Suppressor macrophage treated with lipopolysaccharide for 1 hour (primary cell): ENCODE measurements around the gene C10orf62.

Experiments
- DNase-seq, 3 donors: peaks; one replicate each; pipeline ENCODE4 v3.0.0-alpha.2; 2020 to 2022

Gene C10orf62

DNA sequence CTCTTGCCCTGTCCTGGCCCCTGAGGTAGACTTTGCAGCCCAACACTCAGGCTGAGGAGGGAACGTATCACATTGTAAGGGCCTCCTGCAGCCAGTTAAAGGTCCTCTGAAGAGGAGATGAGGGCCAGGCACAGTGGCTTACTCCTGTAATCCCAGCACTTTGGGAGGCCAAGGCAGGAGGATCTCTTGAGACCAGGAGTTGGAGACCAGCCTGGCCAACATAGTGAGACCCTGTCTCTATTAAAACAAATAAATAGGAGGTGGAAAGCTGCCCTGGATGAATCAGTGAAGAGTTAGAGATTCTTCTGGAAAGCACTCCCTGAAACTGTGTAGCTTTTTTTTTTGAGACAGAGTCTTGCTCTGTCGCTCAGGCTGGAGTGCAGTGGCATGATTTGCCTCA, 2.3 kb upstream of the C10orf62 start:
- no peak for DNase-seq

DNA sequence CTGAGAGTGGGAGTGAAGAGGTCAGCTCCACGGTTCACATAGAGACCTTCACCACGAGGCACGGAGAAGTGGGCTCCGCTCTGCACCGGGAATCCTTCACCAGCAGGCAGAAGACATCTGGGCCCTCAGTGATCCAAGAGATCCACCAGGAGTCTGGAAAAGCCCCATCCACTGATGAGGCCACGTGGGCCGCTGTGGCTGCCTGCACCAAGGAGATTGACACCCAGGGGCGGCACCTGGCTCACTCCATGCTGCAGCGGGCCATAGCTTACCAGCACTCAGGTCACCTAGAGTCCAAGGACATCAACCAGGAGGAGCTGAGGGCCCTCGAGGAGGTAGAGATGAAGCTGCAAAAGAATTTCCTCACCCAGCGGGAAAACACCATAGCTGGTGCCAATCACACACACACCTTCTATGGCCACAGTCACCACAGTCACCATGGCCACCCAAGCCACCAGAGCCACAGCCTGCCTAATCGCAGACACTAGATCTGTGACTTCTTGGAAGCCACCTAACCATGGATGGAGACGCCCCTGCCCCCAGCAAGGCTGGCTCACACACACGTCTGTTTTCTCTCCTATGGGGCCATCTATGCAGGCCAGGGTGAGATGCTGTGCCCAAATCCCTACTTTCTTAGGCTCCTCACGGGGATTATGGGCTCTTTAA, 694 bp downstream of the C10orf62 start:
- DNase-seq = no peak

DNA sequence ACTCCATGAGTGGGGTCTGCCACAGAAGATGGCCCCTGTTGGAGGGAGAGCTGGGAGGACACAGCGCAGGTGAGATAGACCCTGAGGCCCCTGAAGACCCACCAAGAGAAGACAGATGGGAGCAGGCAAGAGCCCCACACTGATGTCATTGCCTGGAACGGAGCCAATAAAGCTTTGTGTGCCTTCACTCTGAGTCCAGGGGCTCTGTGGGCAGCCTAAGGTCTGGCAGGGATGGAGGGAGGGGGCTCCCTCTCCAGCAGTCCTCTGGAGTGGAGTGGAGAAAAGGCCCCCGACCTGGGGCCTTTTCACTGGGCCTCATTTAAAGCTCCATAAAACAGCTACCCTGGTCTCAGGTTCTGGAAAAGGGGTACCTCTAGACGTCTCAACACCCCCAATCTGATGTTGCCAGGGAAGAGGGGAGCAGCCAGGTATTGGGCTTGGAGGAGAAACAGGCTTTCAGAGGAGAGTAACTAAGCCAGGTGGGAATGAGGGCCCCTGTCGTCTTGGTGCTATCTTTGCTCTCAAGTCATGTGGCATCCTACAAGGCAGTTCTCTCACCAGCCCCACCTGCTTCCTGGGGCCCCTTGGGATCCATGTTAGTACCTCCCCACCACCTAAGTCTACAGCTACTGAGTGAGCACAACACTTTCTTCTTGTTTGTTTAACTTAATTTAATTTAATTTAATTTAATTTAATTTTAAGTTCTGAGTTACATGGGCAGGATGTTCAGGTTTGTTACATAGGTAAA, 1.4 kb downstream of the C10orf62 start:
- no peak for DNase-seq

DNA sequence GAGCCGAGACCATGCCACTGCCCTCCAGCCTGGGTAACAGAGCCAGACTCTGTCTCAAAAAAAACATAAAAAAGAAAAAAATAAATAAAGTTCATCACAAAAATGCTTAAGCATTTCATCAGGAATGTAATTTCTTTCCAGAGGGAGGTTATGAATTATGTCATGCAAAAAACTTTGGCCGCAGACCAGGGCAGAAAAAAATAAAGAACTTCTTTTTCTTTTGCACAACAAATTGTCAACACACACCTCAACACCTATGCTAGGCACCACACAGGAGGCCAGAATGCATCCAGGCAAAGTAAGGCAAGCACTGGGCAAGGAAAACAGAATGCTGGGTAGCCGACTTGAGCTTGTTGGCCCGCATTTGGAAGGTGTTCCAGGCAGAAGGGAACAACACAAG, 3.9 kb downstream of the C10orf62 start:
- DNase-seq = no peak

DNA sequence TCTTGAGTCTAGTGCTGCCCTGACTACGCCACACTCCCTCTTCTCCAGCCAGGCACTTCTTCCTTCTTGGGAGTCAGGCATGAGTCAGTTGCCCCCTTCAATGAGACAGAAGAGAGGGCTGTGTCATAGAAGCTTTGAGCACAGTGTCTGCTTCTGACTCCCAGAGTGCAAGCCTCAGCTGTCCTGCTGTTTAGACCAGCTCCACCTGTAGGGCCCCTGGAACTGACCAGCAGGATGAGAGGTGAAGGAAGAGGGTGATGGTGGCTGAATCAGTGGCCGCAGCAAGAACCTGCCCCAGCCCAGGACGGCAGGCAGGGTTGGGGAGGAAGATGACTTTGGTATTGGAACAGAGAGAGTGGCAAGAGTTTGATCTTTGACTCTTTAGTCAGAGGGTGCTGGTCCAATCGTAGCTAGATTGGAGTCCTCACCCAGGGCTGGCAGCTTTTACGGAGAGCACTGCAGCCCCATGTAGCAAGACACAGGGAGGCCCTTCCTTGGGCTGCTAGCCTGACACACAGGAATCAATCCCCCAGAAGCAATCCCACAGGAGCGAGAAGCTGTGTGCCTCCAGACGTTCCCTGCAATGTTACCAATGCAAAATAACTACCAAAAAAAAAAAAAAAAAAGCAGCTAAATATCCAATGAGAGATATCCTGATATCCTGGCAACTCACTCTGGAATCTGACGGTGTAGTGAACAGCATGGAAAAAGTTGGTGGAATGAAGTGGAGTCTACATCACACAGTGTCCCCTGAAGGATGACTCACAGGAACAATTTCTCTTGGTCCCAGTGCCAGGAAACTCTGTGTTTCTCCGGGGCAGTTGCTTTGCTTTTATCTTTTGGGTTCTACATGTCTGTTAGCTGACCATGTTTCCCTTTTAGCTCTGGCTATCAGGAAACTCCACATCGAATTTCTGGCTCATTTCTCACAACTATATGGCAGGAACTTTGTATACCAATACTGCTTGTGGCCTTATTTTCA, 6.9 kb downstream of the C10orf62 start:
- DNase-seq = peak; percentile 64 to 76 (median 71)

DNA sequence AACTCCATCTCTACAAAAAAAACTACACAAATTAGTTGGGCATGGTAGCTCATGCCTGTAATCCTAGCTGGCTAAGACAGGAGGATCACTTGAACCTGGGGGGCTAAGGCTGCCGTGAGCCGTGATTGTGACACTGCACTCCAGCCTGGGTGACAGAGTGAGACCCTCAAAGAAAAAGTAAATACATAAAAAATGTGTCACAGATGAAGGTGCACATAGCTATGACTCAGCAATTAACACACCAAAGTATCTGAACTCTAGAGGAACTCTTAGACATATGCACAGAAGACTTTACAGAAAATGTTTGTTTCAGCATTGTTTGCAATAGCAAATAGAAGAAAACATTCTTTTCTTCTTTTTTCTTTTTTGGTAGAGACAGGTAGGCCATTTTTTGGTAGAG, 8.3 kb downstream of the C10orf62 start:
- DNase-seq = no peak

DNA sequence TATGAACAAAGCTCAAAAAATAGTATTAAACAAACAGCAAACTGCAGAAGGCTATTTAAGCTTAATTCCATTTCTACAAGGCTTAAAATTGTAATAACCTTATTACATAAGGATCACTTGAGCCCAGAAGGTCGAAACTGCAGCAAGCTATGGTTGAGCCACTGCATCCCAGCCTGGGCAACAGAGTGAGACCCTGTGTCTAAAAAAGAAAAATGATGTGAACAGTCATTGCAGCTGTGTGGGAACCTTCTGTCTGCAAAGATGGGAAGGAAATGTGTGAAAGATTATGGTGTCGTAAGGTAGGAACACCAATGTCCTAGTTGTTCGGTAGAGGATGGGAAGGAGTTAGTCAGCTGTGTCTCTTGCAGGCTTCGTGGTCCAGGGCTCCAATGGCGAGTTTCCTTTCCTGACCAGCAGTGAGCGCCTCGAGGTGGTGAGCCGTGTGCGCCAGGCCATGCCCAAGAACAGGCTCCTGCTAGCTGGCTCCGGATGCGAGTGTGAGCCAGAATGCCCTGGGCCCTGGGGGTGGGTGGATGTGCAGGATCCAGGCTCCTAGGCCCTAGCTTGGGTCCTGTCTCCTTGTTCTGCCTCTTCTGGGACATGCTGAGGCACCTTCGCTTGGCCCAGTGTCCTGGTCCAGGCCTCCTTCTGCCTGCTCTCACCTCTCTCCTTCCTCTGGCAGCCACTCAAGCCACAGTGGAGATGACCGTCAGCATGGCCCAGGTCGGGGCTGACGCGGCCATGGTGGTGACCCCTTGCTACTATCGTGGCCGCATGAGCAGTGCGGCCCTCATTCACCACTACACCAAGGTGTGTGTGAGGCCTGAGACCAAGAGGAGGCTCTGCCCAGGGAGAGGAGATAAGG, 9.1 kb downstream of the C10orf62 start:
- DNase-seq = no peak

DNA sequence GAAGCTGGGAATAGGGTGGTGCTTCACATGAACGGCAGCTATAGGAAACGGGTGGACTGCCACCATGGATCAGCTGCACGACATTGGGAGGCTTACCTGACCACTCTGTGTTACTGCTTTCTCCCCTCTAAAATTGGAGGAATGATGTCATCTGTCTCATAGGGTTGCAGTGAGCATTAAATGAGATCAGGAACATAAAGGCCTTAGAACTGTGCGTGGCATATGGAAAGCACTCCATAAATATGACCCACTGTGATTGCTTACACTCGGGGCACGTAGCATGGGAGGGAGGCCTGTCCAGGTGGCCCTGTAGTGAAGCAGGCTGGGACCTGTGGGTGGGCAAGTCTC, 9.7 kb downstream of the C10orf62 start:
- no peak for DNase-seq

DNA sequence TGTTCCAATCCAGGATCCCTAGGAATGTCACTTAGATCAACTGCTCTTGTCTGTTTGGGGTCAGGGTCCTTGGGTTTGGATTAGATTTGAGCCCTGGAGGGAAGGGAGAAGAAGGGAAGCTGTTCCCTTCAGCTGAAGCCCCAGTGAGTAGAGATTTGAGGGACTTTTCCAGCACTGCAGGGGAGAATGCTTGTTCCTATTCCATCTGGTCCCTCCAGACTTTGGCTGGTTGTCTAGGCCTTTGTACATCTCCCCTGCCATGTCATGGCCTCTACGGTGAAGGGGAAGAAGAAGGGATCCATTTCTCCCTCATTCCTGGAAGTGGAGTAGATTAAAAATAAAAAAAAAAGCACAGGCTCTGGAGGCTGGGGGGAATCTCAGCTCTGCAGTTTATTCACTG, 11.1 kb downstream of the C10orf62 start:
- DNase-seq = no peak

DNA sequence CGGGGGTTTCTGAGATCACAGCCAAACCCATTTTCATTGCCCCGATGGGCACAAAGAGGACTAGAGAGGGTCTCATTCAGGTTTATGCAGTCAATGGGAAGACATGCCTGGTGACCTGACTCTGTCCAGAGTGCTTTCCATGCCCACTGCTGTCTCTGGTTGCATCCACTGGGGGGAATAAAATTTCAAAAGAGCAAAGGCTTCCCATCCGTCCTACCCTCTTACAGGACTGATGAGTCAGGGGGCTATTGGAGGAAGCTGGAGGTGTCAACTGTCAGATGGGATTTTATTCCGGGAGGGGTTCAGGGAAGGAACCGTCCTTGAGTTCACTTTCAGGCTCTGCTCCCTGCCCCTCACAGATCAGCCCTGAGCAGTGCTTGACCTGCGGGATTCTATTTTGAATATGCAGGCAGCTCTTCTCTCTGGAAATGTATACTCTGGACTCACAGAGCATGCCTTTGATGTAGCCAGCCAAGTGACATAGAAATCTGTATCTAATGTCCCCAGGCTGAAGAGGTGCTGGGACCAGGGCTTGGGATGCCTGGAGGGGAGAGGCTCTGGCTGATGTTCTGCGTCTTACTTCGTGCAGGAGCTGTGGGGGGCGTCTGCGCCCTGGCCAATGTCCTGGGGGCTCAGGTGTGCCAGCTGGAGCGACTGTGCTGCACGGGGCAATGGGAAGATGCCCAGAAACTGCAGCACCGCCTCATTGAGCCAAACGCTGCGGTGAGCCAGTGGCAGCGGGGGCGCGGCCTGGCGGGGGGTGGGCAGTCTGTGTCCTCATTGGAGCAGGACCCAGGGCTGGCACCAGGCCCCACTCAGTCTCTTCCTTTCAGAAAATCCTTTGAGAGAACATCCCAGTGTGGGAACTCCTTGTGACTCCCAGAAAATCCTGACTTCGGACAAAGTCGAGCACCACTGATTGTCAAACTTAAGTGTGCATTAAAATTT, 12.0 kb downstream of the C10orf62 start:
- DNase-seq = no peak

DNA sequence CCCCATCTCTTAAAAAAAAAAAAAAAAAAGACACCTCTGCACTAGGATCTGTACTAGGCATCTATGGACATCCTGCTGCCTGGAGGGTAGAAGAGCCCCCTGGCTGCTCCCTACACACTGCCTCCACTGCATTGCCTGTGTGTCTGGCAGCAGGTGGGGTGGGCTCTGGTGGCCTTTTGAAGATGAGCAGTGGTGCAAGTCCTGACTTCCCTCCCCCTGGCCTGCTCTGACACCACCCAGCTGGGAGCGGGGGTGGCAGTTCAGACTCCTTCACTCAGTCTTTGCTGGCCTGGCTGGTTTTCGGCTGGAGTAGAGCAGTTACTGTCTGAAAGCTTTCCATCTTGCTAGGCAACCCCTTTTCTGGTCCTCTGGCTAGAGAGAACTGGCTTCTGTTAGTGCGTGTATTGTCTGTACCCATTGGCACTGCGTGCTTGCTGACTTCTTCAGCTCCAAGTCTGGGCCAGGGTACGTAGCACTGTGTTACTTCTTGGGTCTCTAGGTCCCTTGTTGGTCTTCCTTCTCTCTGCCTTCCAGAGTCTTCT, 17.6 kb downstream of the C10orf62 start:
- DNase-seq = no peak

DNA sequence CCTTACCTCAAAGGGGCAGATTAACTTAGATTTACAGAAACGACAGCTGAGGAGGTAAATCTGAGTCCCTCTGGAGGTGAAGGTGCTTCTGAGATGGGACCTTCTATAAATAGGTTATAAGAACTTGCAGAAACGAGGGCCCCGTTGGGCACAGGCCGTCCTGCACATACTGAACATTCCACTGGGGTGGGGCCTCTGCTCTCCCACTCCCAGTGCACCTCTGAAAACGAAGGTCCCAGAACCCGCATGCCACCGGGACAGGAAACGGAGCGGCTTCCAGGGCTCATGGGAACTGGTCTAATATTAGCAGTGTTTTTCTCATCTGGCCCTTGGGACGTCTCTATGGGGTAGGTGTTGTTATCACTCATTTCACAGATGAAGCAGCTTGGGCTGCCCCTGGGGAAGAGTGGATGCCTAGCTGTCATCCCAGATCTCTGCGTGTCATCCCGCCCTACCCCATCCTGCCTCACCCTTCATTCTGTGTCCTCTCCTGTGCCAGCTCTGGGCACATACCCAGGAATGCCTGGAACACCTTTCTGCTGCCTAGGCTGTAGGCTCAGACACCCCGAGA, 19.6 kb downstream of the C10orf62 start:
- no peak for DNase-seq

DNA sequence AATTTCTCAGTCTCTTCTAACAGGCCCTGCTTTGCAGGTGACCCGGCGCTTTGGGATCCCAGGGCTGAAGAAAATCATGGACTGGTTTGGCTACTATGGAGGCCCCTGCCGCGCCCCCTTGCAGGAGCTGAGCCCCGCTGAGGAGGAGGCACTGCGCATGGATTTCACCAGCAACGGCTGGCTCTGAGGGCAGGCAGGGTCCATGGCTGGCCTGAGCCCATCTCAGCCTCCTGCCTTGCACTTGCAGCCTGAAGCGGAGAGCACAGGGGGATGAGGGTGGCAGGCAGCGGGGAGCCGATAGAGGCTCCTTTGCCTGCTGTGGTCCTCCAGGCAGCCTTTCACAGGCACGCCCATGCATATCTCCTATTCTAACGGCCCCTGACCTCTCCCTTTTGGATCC, 22.0 kb downstream of the C10orf62 start:
- no peak for DNase-seq

DNA sequence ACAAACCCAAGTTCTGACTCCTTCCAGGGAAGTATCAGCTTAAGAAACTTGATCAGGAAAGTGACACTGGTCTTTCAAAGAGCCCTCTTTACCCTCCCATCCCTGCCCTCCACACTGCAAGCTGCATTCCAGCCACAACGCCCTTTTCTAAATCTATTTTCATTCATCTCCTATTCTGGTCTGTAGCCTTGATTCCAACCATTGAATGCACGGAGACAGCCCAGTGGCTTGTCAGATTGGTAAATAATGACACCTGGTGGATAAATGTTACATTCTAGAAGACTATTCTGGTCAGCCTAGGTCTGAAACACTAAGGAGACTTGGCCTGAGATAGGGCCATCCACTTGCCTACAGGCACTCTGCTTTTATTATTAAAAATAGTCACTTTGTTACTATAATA, 22.9 kb downstream of the C10orf62 start:
- DNase-seq = peak; percentile 15 to 41 (median 37)

DNA sequence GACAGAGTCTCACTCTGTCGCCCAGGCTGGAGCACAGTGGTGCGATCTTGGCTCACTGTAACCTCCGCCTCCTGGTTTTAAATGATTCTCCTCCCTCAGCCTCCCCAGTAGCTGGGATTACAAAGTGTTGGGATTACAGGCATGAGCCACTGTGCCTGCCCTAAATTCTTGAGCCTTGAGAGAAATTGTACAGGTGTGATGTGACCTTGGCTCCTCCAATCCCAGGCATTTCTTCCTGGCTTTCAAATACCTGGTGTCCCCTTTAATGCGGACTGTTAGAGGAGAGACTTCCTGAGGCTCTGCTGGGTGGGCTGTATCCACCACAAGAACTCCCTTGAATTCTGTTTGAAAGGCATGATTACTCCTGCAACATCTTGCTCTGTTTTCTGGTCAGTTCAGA, 28.8 kb downstream of the C10orf62 start:
- DNase-seq = no peak

DNA sequence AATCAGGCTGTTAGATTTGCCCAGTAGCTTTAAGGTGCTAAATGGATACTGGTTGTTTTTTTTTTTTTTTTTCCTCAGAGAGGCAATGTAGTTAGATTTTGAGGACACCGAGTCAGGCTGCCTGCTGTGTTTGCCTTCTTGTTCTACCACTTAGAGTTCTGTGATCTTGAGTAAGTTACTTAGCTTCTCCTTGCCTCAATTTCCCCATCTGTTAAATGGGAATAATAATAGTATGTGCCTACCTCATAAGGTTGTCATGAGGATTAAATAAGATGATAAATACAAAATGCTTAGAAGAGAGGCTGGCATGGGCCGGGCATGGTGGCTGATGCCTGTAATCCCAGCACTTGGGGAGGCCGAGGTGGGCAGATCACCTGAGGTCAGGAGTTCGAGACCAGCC, 29.2 kb downstream of the C10orf62 start:
- DNase-seq = no peak

DNA sequence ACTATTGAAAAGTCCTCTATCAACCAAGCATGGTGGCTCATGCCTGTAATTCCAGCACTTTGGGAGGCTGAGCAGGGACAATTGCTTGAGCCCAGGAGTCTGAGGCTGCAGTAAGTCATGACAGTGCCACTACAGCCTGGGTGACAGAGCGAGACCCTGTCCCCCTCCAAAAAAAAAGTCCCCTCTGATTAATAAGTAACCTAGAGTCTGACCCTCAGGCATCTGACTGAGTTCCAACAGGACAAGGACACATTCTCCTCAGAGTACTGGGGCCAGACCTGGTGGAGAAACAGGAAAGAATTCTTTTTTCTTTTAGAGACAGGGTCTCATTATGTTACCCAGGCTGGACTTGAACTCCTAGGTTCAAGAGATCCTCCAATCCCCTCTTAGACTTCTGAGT, 33.8 kb downstream of the C10orf62 start:
- no peak for DNase-seq

DNA sequence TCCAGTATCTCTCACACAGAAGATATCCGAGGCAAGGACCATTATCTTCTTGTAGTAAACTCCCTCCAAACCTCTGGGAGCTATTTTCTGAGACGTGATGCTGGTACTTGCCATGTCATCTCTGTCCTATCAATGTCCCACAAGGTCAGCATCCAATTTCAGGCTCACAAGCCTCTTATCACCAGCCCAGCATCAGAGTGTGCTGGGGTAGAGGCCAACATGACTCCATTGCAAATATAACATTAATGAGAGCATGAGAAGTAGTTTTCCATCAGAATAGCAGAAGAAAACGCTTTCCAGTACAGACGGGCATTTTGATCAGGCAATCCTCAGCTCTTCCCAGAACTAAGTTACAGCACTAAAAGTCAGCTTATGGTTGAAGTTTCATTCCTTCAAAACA, 38.2 kb downstream of the C10orf62 start:
- no peak for DNase-seq

DNA sequence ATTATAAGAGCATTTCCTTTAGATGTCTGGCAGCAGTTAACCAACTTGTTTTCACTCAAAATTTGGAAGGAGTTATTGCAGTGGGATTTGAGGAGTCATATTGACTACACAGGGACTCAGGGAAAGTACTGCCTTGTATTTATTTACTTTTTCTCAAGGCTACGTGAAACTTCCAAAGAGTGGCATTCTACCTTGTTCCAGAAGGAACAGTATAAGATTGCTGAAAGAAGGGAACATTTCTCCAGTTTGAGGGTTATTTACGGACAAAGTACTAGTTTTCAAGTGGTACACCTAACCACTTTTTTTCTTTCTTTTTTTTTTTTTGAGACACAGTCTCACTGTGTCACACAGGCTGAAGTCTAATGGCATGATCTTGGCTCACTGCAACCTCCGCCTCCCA, 38.7 kb downstream of the C10orf62 start:
- no peak for DNase-seq

DNA sequence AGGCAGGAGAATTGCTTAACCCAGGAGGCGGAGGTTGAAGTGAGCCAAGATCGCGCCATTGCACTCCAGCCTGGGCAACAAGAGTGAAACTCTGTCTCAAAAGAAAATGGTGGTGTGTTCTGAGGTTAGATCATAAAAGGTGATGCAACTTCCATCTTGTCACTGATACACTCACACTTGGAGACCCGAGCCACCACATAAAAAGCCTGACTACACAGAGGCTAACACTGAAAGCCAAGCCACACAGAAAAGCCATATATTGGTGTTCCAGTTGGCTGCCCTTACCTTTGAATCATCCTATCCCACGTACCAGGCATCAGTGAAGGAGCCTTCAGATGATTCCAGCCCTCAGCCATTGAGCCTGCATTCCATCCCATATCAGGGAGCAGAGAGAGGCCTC, 39.8 kb downstream of the C10orf62 start:
- no peak for DNase-seq

DNA sequence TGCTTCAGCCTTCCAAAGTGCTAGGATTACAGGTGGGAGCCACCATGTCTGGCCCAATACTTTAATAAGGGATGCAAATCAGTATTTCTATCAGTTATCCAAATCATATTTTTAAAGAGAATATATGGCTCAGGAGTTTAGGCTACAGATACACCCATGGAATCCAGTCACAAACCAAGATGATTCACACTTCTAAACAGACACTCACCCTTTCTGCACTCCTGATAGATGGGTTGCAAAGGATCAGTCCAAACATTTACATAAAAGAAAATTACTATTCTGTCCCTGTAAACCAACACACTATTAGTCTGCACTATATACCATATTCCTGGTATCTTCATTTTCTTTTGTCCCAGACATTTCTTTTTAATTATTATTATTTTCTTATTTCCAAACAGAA, 41.6 kb downstream of the C10orf62 start:
- no peak for DNase-seq
